NCI-H2196 treated with DMSO at 0.1 percent for 48 hours (cell line): ENCODE results near the gene KIRREL2.
"Not testable (repeated sequence)": the region's sequence is repeated elsewhere in the genome, so short reads cannot be mapped to it uniquely, and the experiment has no call there.

Experiments
- DNase-seq: peaks from one replicate; lab custom pipeline; 2025; ENCODE audit not compliant: unreplicated experiment; lab: John Stamatoyannopoulos, UW

The KIRREL2 gene

GRCh38 chr19:35896643-35897040, 39.9 kb downstream of the KIRREL2 start:
- DNase-seq: no peak

GRCh38 chr19:35897706-35898451, 41.2 kb downstream of the KIRREL2 start:
- DNase-seq: no peak

GRCh38 chr19:35898499-35898809, 41.7 kb downstream of the KIRREL2 start:
- DNase-seq: no peak

GRCh38 chr19:35899547-35900214, 43.0 kb downstream of the KIRREL2 start:
- peak; percentile 63 for DNase-seq

- DNase-seq: no peak
Observed at GRCh38 chr19:35901055-35901644, 44.4 kb downstream of the KIRREL2 start.

GRCh38 chr19:35901854-35902661, 45.3 kb downstream of the KIRREL2 start, which contains the start of gene HCST:
Gene HCST, plus strand, starts transcription at chr19:35902529. Its CDS starts 65 bp downstream, at chr19:35902594.
- no peak for DNase-seq

GRCh38 chr19:35902870-35903475, 46.3 kb downstream of the KIRREL2 start:
- no peak for DNase-seq

- DNase-seq: peak; percentile 12
Observed at GRCh38 chr19:35903550-35904179, 47.0 kb downstream of the KIRREL2 start.

GRCh38 chr19:35904311-35905068, 47.8 kb downstream of the KIRREL2 start:
- no peak for DNase-seq

- DNase-seq: no peak
Observed at GRCh38 chr19:35905178-35905727, 48.5 kb downstream of the KIRREL2 start.

- no peak for DNase-seq
Observed at GRCh38 chr19:35907377-35907745, 50.6 kb downstream of the KIRREL2 start.

- DNase-seq: no peak
Observed at GRCh38 chr19:35908010-35908441, 51.3 kb downstream of the KIRREL2 start, which contains the start of gene TYROBP. Gene TYROBP, minus strand, starts transcription at chr19:35908295. Its CDS starts 67 bp downstream, at chr19:35908228.

GRCh38 chr19:35908973-35909683, 52.4 kb downstream of the KIRREL2 start:
- no peak for DNase-seq

GRCh38 chr19:35909684-35910035, 52.9 kb downstream of the KIRREL2 start:
- DNase-seq: no peak

GRCh38 chr19:35910355-35910754, 53.6 kb downstream of the KIRREL2 start:
- not testable (repeated sequence) for DNase-seq

- DNase-seq: no peak
Observed at GRCh38 chr19:35911173-35911572, 54.5 kb downstream of the KIRREL2 start.

- DNase-seq: peak; percentile 39
Observed at GRCh38 chr19:35911790-35912189, 55.1 kb downstream of the KIRREL2 start.

- DNase-seq: no peak
Observed at GRCh38 chr19:35913589-35913988, 56.9 kb downstream of the KIRREL2 start.

GRCh38 chr19:35915443-35915842, 58.7 kb downstream of the KIRREL2 start:
- no peak for DNase-seq
